Neuronal stem cell (in vitro differentiated cells): ENCODE results near the gene IL6R.

Experiments
- DNase-seq: peaks from one replicate; pipeline ENCODE4 v3.0.0-alpha.2; 2013; ENCODE audit warnings: low spot score
- H2AFZ ChIP-seq: one replicate; pipeline ENCODE4 v1.6.1; 2013; ENCODE audit warnings: mild to moderate bottlenecking, low read length, inconsistent platforms
- H2AK5ac ChIP-seq: 2 replicates; pipeline ENCODE4 v1.6.1; 2013; ENCODE audit warnings: low read depth, mild to moderate bottlenecking, inconsistent platforms, low read length, moderate library complexity, mixed read lengths
- H2BK120ac ChIP-seq: 2 replicates; pipeline ENCODE4 v1.6.1; 2013; ENCODE audit warnings: low read depth, mild to moderate bottlenecking, inconsistent platforms, low read length, moderate library complexity, mixed read lengths
- H2BK12ac ChIP-seq: one replicate; pipeline ENCODE4 v1.6.1; 2013; ENCODE audit warnings: low read length, inconsistent platforms
- H2BK15ac ChIP-seq: 2 replicates; pipeline ENCODE4 v1.6.1; 2013; ENCODE audit warnings: mild to moderate bottlenecking, low read length, inconsistent platforms, mixed read lengths
- H2BK5ac ChIP-seq: one replicate; pipeline ENCODE4 v1.6.1; 2013; ENCODE audit warnings: inconsistent platforms, mild to moderate bottlenecking, low read length, moderate library complexity
- H3K14ac ChIP-seq: one replicate; pipeline ENCODE4 v1.6.1; 2013; ENCODE audit warnings: low read length, inconsistent platforms
- H3K18ac ChIP-seq: 2 replicates; pipeline ENCODE4 v1.6.1; 2013; ENCODE audit warnings: low read length, inconsistent platforms
- H3K23ac ChIP-seq: 2 replicates; pipeline ENCODE4 v1.6.1; 2013; ENCODE audit warnings: low read depth, mild to moderate bottlenecking, mixed read lengths, low read length, inconsistent platforms; ENCODE audit not compliant: poor library complexity
- H3K27ac ChIP-seq: replicated peaks from 3 replicates; pipeline ENCODE4 v1.5.1; 2013; ENCODE audit warnings: low read length, inconsistent platforms
- H3K27me3 ChIP-seq, 3 experiments: 2 replicates each; pipeline ENCODE4 v1.6.1; 2013; ENCODE audit warnings: low read length in 3 of 3, mild to moderate bottlenecking in 2 of 3, inconsistent platforms in 1 of 3, low read depth in 1 of 3, mixed read lengths in 1 of 3, moderate library complexity in 1 of 3; ENCODE audit not compliant: control insufficient read depth in 3 of 3, insufficient read depth in 3 of 3
- H3K36me3 ChIP-seq, 2 donors: replicated peaks in 1 of 2; 2 replicates each; pipeline ENCODE4 v1.6.1; 2013; ENCODE audit warnings: low read length in 2 of 2; ENCODE audit not compliant: control insufficient read depth in 2 of 2, insufficient read depth in 2 of 2
- H3K4ac ChIP-seq: 2 replicates; pipeline ENCODE4 v1.6.1; 2013; ENCODE audit warnings: inconsistent platforms, mild to moderate bottlenecking, low read length, moderate library complexity
- H3K4me1 ChIP-seq, 2 donors: 1 replicate in 1 of 2; 2 replicates in 1 of 2; pipeline ENCODE4 v1.6.1; 2013; ENCODE audit warnings: low read length in 2 of 2, low read depth in 1 of 2; ENCODE audit not compliant: control insufficient read depth in 2 of 2, insufficient read depth in 1 of 2
- H3K4me2 ChIP-seq: one replicate; pipeline ENCODE4 v1.6.1; 2013; ENCODE audit warnings: mild to moderate bottlenecking, low read length, inconsistent platforms; ENCODE audit not compliant: insufficient read depth, poor library complexity, severe bottlenecking
- H3K4me3 ChIP-seq, 2 donors: 2 replicates each; pipeline ENCODE4 v1.5.1; 2013; ENCODE audit warnings: low read length in 2 of 2, mild to moderate bottlenecking in 2 of 2, inconsistent platforms in 1 of 2, moderate library complexity in 1 of 2
- H3K79me1 ChIP-seq: one replicate; pipeline ENCODE4 v1.6.1; 2013; ENCODE audit warnings: low read depth, mild to moderate bottlenecking, inconsistent platforms, low read length, moderate library complexity
- H3K9ac ChIP-seq: one replicate; pipeline ENCODE4 v1.6.1; 2013; ENCODE audit warnings: mild to moderate bottlenecking, low read depth, low read length, inconsistent platforms; ENCODE audit not compliant: poor library complexity
- H3K9me3 ChIP-seq, 2 donors: replicated peaks in 1 of 2; 2 replicates each; pipeline versions ENCODE3 to v1.6.1; 2013; ENCODE audit warnings: low read length in 2 of 2, mild to moderate bottlenecking in 2 of 2, inconsistent platforms in 1 of 2, low read depth in 1 of 2, mixed read lengths in 1 of 2, moderate library complexity in 1 of 2; ENCODE audit not compliant: control insufficient read depth in 2 of 2, insufficient read depth in 1 of 2
- H4K8ac ChIP-seq: one replicate; pipeline ENCODE4 v1.6.1; 2013; ENCODE audit warnings: low read depth, mild to moderate bottlenecking, inconsistent platforms, low read length, moderate library complexity
- H4K91ac ChIP-seq: one replicate; pipeline ENCODE4 v1.6.1; 2013; ENCODE audit warnings: low read length, low read depth, mild to moderate bottlenecking, inconsistent platforms; ENCODE audit not compliant: poor library complexity
- WGBS, 2 donors: extraction: QIAGEN DNeasy Blood & Tissue Kit; methylation state at CpG; one replicate each; pipeline ENCODE4 v1.1.7; 2013; ENCODE audit warnings: missing lambda C conversion rate in 2 of 2, mixed read lengths in 1 of 2; ENCODE audit not compliant: insufficient read length in 2 of 2, insufficient replicate concordance in 1 of 2; ENCODE audit errors: extremely low coverage in 2 of 2; 5-methylcytosine and 5-hydroxymethylcytosine counted together

The IL6R gene

GRCh38 chr1:154496383-154496782 is 91.2 kb downstream of the IL6R start:
- no peak overlapping the region for H4K91ac ChIP-seq
- H2BK5ac ChIP-seq = no peak overlapping the region
- no peak overlapping the region for H3K14ac ChIP-seq
- peaks cover 0 to 2% of the 10 kb centered on the region in 2 donors for H3K9me3 ChIP-seq
- no peak overlapping the region for H2BK15ac ChIP-seq
- DNase-seq = no peak
- no peak overlapping the region for H2AFZ ChIP-seq
- H3K27me3 ChIP-seq = peaks cover 12 to 49% (median 24%) of the 10 kb centered on the region in 3 experiments
- no peak overlapping the region for H3K23ac ChIP-seq
- H3K4me2 ChIP-seq = no peak overlapping the region
- no peak overlapping the region for H2BK12ac ChIP-seq
- no CpG with 5 or more reads among the region's 5 CpGs for WGBS, 2 donors
- H2BK120ac ChIP-seq = no peak overlapping the region
- peaks cover 8 to 13% of the 10 kb centered on the region in 2 donors for H3K4me1 ChIP-seq
- H3K4me3 ChIP-seq = no peak overlapping the region
- H4K8ac ChIP-seq = no peak overlapping the region
- no peak overlapping the region for H3K4ac ChIP-seq
- no peak overlapping the region for H3K18ac ChIP-seq
- H3K27ac ChIP-seq = no peak overlapping the region
- H3K36me3 ChIP-seq = no peaks in the 10 kb centered on the region
- H3K79me1 ChIP-seq = no peaks in the 10 kb centered on the region
- H2AK5ac ChIP-seq = no peak overlapping the region
- H3K9ac ChIP-seq = no peak overlapping the region

GRCh38 chr1:154497026-154497806 is 92.1 kb downstream of the IL6R start:
- Histone ChIP-seq H3K4me3 (no peak overlapping the region), H3K23ac (no peak overlapping the region), H2AFZ (peak overlapping the region; percentile 66), H3K4ac (no peak overlapping the region), H4K91ac (no peak overlapping the region), H3K18ac (no peak overlapping the region), H2BK5ac (no peak overlapping the region), H2AK5ac (no peak overlapping the region), H3K4me2 (no peak overlapping the region), H3K14ac (no peak overlapping the region), H3K36me3 (no peaks in the 10 kb centered on the region), H3K27me3 (peaks cover 21 to 49% (median 33%) of the 10 kb centered on the region in 3 experiments), H2BK15ac (no peak overlapping the region), H3K9me3 (peaks cover 0 to 2% of the 10 kb centered on the region in 2 donors), H3K4me1 (peaks cover 8 to 13% of the 10 kb centered on the region in 2 donors), H3K79me1 (no peaks in the 10 kb centered on the region), H4K8ac (no peak overlapping the region), H2BK12ac (no peak overlapping the region), H3K9ac (no peak overlapping the region), H3K27ac (no peak overlapping the region), H2BK120ac (no peak overlapping the region)
- whole genome bisulfite sequencing, 2 donors = no CpG with 5 or more reads among the region's 5 CpGs
- DNase-seq = no peak

- Histone ChIP-seq H3K4me1 (peaks cover 1 to 10% of the 10 kb centered on the region in 2 donors), H3K14ac (no peak overlapping the region), H2BK120ac (no peak overlapping the region), H4K8ac (no peak overlapping the region), H3K9ac (no peak overlapping the region), H3K4me3 (no peak overlapping the region), H2BK15ac (no peak overlapping the region), H3K18ac (no peak overlapping the region), H3K9me3 (peaks cover 6 to 14% of the 10 kb centered on the region in 2 donors), H4K91ac (no peak overlapping the region), H3K4ac (no peak overlapping the region), H3K4me2 (no peak overlapping the region), H3K79me1 (no peaks in the 10 kb centered on the region), H3K27me3 (peaks cover 29 to 60% (median 48%) of the 10 kb centered on the region in 3 experiments), H2AFZ (no peak overlapping the region), H3K27ac (no peak overlapping the region), H3K23ac (no peak overlapping the region), H2AK5ac (no peak overlapping the region), H2BK5ac (no peak overlapping the region), H3K36me3 (no peaks in the 10 kb centered on the region), H2BK12ac (no peak overlapping the region)
- WGBS, 2 donors = no CpG with 5 or more reads among the region's 1 CpG
- DNase-seq = no peak
Observed at GRCh38 chr1:154499446-154499845, 94.3 kb downstream of the IL6R start.

GRCh38 chr1:154500533-154500932 is 95.4 kb downstream of the IL6R start:
- Histone ChIP-seq H3K18ac (no peak overlapping the region), H3K23ac (no peak overlapping the region), H3K4me3 (no peak overlapping the region), H2AFZ (no peak overlapping the region), H3K27ac (no peak overlapping the region), H3K36me3 (no peaks in the 10 kb centered on the region), H3K14ac (no peak overlapping the region), H3K9ac (no peak overlapping the region), H3K4me1 (peaks cover 1 to 10% of the 10 kb centered on the region in 2 donors), H3K27me3 (peaks cover 29 to 70% (median 48%) of the 10 kb centered on the region in 3 experiments), H3K9me3 (peaks cover 6 to 14% of the 10 kb centered on the region in 2 donors), H3K4me2 (no peak overlapping the region), H3K4ac (no peak overlapping the region), H4K91ac (no peak overlapping the region), H2BK5ac (no peak overlapping the region), H2BK15ac (no peak overlapping the region), H3K79me1 (no peaks in the 10 kb centered on the region), H2AK5ac (no peak overlapping the region), H2BK120ac (no peak overlapping the region), H4K8ac (no peak overlapping the region), H2BK12ac (no peak overlapping the region)
- no peak for DNase-seq
- WGBS, 2 donors = no CpG with 5 or more reads among the region's 8 CpGs
